ENCODE data around the gene CACNB3.

DNA sequence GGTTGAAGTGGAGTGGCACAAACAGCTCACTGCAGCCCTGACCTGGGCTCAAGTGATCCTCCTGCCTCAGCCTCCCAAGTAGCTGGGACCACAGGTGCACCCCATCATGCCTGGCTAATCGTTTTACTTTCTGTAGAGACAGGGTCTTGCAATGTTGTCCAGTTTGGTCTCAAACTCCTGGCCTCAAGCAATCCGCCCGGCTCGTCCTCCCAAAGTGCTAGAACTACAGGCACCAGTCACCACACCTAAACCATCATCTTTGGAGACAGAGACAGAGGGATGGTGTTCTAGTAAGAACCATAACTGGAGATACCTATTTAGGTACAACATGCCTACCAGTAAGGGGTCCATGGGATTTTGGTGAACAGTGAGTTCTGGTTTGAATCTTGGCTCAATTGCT lies 36.2 kb downstream of the CACNB3 start:
- TF ChIP-seq, protein P1, sequence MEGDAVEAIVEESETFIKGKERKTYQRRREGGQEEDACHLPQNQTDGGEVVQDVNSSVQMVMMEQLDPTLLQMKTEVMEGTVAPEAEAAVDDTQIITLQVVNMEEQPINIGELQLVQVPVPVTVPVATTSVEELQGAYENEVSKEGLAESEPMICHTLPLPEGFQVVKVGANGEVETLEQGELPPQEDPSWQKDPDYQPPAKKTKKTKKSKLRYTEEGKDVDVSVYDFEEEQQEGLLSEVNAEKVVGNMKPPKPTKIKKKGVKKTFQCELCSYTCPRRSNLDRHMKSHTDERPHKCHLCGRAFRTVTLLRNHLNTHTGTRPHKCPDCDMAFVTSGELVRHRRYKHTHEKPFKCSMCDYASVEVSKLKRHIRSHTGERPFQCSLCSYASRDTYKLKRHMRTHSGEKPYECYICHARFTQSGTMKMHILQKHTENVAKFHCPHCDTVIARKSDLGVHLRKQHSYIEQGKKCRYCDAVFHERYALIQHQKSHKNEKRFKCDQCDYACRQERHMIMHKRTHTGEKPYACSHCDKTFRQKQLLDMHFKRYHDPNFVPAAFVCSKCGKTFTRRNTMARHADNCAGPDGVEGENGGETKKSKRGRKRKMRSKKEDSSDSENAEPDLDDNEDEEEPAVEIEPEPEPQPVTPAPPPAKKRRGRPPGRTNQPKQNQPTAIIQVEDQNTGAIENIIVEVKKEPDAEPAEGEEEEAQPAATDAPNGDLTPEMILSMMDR (conservative IDR thresholded peaks at IDR 0.05; ENCODE audit: low read depth, low read length), result no peak
- no peak for TF ChIP-seq EZH2 (IDR thresholded peaks at IDR 0.05; ENCODE audit: borderline replicate concordance, low read depth, low read length, poor library complexity, severe bottlenecking)
